HL-60 (cell line): ENCODE measurements around the gene TOX3.

Experiments
- DNase-seq, 2 experiments: peaks; one replicate each; pipeline ENCODE4 v3.0.0-alpha.2; 2010 to 2020; ENCODE audit warnings: low read depth in 1 of 2, low spot score in 1 of 2
- H3K27ac ChIP-seq: fragments of 250-450 bp; sonication (Bioruptor Pico); replicated peaks from 2 replicates; pipeline ENCODE4 v1.5.1; 2020; ENCODE audit warnings: mild to moderate bottlenecking, moderate library complexity
- H3K27me3 ChIP-seq: fragments of 250-450 bp; sonication (Bioruptor Pico); 2 replicates; pipeline ENCODE4 v1.5.1; 2021; ENCODE audit warnings: mild to moderate bottlenecking, moderate library complexity; ENCODE audit not compliant: insufficient read depth, poor library complexity, severe bottlenecking
- H3K4me3 ChIP-seq: replicated peaks from 2 replicates; pipeline ENCODE4 v1.5.1; 2011; ENCODE audit warnings: mild to moderate bottlenecking, control low read depth, low read length; ENCODE audit not compliant: insufficient read depth
- GABPA ChIP-seq: IDR thresholded peaks from 2 replicates; pipeline ENCODE4 v1.6.1; 2012; ENCODE audit warnings: low read depth
- POLR2AphosphoS5 ChIP-seq: IDR thresholded peaks from 2 replicates; pipeline ENCODE4 v1.6.1; 2012; ENCODE audit warnings: low read depth
- REST ChIP-seq: IDR thresholded peaks from 2 replicates; pipeline ENCODE4 v1.6.1; 2012; ENCODE audit warnings: low read depth; ENCODE audit not compliant: insufficient replicate concordance
- SPI1 ChIP-seq: IDR thresholded peaks from 2 replicates; pipeline ENCODE4 v1.6.1; 2012; ENCODE audit warnings: low read depth, mild to moderate bottlenecking, borderline replicate concordance
- TF ChIP-seq, protein P1 (sequence below): IDR thresholded peaks from one replicate; pipeline ENCODE4 v1.5.1; 2011; ENCODE audit warnings: low read length, control low read depth, inconsistent platforms; ENCODE audit not compliant: insufficient read depth

TOX3 gene

GRCh38 chr16:52558448-52558847, 11.5 kb upstream of the TOX3 start:
- H3K27me3 ChIP-seq = no peaks in the 10 kb centered on the region
- no peak overlapping the region for H3K4me3 ChIP-seq
- no peak overlapping the region for H3K27ac ChIP-seq
- no peak for DNase-seq
- TF ChIP-seq REST (no peak), GABPA (no peak), SPI1 (no peak)

GRCh38 chr16:52557236-52557635, 10.3 kb upstream of the TOX3 start:
- DNase-seq = no peak
- Histone ChIP-seq H3K4me3 (no peak overlapping the region), H3K27me3 (no peaks in the 10 kb centered on the region), H3K27ac (no peak overlapping the region)
- TF ChIP-seq, protein P1, sequence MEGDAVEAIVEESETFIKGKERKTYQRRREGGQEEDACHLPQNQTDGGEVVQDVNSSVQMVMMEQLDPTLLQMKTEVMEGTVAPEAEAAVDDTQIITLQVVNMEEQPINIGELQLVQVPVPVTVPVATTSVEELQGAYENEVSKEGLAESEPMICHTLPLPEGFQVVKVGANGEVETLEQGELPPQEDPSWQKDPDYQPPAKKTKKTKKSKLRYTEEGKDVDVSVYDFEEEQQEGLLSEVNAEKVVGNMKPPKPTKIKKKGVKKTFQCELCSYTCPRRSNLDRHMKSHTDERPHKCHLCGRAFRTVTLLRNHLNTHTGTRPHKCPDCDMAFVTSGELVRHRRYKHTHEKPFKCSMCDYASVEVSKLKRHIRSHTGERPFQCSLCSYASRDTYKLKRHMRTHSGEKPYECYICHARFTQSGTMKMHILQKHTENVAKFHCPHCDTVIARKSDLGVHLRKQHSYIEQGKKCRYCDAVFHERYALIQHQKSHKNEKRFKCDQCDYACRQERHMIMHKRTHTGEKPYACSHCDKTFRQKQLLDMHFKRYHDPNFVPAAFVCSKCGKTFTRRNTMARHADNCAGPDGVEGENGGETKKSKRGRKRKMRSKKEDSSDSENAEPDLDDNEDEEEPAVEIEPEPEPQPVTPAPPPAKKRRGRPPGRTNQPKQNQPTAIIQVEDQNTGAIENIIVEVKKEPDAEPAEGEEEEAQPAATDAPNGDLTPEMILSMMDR = no peak
- no peak for TF ChIP-seq POLR2AphosphoS5
- TF ChIP-seq REST = no peak
- no peak for TF ChIP-seq SPI1

DNA sequence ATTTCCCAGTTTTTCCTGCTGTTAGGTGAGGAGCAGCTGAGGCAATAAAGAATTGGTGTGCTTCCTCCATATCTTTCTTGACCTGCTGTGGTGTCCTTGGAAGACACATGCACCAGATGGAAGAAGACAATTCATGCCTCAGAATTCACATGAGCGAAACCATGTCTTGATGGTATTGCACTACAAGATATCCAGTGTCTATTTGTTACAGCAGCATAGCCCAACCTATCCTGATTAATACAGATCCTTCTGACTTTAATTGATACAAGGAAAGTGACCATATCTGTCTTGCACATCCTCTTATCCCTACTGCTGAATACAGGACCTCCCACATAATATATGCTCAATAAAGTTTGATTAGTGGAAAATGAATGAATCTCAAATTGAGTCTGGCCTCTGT, 9.1 kb upstream of the TOX3 start:
- no peak for DNase-seq
- Histone ChIP-seq H3K27me3 (no peaks in the 10 kb centered on the region), H3K4me3 (no peak overlapping the region), H3K27ac (no peak overlapping the region)
- no peak for TF ChIP-seq SPI1
- no peak for TF ChIP-seq POLR2AphosphoS5
- TF ChIP-seq, protein P1 = no peak

DNA sequence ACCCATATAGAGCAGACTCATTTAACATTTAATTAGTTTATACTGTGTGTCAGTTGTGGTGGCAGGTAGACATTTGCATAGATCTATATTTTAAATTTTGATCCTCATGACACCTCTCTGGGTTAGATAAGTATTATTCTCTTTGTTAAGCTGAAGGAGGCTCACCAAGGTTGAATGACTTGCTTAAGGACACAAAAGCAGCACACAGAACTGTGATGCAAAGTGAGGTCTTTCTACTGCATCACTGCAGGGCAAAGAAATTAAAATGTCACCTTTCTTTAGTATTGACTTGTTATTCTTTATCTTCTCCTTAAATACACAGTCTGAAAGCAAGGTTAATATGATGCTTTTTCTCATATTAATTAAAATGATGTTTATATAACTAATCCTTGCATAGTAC, 8.6 kb upstream of the TOX3 start:
- TF ChIP-seq POLR2AphosphoS5 = no peak
- TF ChIP-seq SPI1 = no peak
- TF ChIP-seq GABPA = no peak
- TF ChIP-seq, protein P1 = no peak
- TF ChIP-seq REST = no peak
- no peak for DNase-seq
- Histone ChIP-seq H3K27ac (no peak overlapping the region), H3K4me3 (no peak overlapping the region), H3K27me3 (no peaks in the 10 kb centered on the region)
